HG02885 (cell line): ENCODE measurements around the gene SETBP1.

Experiments
- ATAC-seq: cut with Tn5 transposase; IDR thresholded peaks from one replicate; pipeline ENCODE4 v1.9.1; 2021; ENCODE audit warnings: mild to moderate bottlenecking; ENCODE audit not compliant: unreplicated experiment, poor library complexity

SETBP1 gene

DNA sequence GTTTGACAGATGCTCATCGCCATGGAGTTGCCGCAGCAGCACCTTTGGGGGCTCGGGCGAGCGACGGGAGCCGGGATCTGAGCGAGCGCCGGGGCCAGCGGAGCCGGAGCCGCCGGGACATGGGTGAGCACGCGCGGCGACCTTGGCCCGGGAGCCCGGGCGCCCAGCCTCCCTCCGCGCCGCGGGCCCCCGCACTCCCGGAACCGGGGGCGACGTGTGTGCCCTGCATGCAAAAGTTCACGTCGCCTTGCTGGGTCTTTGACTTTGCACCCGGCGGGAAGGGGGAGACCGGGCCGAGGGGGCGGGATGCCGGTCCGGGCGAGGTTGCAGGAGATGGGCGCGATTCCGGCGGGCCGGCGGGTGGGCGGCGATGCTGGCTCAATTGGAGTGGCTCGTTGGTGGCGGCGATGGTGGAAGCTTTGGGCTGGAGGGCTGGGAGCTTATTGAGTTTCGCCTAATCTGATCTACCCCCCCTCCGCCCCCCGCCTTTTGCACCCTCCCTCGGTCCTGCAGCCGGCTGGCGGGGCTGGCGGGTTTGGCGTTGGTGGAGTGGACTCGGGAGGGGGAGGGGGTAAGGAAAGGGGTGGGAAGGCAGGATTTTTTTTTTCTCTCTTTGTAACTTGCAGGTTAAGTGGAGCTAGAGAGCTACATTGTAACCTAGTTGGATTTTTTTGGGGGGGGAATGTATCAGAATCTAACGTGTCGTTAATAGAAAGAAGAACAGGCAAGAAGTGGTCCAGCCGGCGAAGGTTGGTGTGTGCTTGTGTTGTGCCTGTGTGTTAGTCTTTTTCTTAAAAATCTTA is at the start of gene SETBP1:
TSS of gene SETBP1 (plus strand) at position 616 of the 803 bp plus-strand sequence. CDS start 20,459 bp downstream, outside the sequence.
- peak; percentile 31 for ATAC-seq

- no peak for ATAC-seq
Observed at GRCh38 chr18:44632469-44633145, 48.1 kb upstream of the SETBP1 start.

GRCh38 chr18:44635546-44635945 is 45.1 kb upstream of the SETBP1 start:
- no peak for ATAC-seq

- peak; percentile 87 for ATAC-seq
Observed at GRCh38 chr18:44636241-44636640, 44.4 kb upstream of the SETBP1 start.

GRCh38 chr18:44637210-44638033 is 43.3 kb upstream of the SETBP1 start:
- ATAC-seq, result peak; percentile 38

DNA sequence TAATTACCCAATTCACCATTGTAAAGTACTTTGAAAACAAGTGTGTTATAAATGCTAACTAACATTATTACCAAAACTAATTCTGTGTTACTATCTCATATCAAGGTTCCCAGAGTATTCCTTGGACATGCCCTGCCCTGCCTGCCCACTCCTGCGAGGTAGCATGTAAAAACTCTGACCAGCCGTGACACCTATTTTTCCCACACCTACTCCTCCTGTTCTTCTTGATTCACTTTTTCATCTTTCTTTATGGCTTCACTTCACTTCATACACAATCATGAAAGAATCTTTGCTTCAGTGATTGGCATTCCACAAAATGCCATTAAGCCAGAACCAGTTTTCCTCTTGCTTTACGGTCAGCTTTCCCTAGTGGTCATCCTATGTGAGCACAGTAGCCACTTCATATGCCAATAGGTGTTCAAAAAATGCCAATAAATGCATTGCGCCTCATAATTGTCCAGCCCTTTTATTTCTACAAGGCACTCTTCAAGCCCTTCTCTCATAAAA is 42.6 kb upstream of the SETBP1 start:
- ATAC-seq, result no peak

GRCh38 chr18:44638811-44639210 is 41.9 kb upstream of the SETBP1 start:
- ATAC-seq, result no peak

DNA sequence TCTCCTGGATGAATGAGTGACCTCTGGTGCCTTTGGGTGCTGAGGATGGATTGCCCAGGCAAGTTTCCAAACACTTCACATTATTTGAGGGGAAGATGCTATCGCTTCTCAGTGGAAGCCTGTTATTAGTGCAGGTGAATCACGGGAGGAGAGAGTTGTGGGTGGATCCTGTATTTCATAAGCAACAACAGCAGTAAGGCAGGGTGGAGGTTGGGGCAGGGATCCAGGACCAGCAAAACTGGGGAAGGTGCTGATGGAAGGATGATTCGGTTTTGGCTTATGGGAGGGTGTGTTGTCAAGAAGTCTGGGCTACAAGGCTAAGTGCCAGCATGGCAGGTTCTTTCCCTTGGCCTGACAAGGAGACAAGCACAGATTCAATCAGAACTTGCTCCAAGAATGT is 37.7 kb upstream of the SETBP1 start:
- no peak for ATAC-seq

DNA sequence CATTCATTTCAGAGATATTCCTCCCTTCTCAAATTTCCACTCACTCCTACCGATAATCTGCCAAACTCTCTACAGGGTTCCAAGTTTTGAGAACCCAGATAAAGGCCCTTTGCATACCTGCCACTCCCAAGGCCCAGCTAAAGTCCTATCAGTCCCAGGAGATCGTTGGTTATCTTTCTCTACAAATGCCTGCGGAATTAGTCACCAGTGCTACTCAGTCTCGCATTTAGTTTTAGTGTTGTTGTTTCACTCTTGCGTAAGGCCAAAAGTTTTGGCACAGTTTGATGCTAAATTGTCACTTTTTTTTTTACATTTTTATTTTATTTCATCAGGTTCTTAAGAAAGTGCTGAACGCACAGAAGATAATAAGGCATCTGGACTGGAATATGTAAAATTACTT is 29.2 kb upstream of the SETBP1 start:
- no peak for ATAC-seq

GRCh38 chr18:44651918-44652572 is 28.6 kb upstream of the SETBP1 start:
- no peak for ATAC-seq

GRCh38 chr18:44652722-44653121 is 28.0 kb upstream of the SETBP1 start:
- no peak for ATAC-seq

- ATAC-seq, result no peak
Observed at GRCh38 chr18:44654573-44654972, 26.1 kb upstream of the SETBP1 start.

DNA sequence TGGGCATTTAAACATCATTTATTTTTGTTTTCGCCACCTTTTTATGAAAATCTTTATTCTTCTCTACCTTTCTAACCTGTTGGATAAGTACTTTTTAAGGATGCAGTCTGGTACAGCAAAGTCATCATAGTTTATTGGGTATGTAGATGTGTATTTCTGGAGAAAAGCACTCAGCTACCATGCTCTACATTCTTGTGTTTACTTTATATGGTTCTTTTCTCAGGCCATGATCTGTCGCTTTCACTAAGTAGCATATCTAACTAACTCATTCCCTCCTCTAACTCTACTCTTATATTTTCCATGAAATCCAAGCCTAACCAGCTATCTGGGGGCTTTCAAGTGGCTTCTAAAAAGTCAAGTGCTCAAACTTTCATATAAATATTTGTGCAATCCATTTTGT is 25.3 kb upstream of the SETBP1 start:
- ATAC-seq, result no peak

GRCh38 chr18:44659771-44660170 is 20.9 kb upstream of the SETBP1 start:
- no peak for ATAC-seq

DNA sequence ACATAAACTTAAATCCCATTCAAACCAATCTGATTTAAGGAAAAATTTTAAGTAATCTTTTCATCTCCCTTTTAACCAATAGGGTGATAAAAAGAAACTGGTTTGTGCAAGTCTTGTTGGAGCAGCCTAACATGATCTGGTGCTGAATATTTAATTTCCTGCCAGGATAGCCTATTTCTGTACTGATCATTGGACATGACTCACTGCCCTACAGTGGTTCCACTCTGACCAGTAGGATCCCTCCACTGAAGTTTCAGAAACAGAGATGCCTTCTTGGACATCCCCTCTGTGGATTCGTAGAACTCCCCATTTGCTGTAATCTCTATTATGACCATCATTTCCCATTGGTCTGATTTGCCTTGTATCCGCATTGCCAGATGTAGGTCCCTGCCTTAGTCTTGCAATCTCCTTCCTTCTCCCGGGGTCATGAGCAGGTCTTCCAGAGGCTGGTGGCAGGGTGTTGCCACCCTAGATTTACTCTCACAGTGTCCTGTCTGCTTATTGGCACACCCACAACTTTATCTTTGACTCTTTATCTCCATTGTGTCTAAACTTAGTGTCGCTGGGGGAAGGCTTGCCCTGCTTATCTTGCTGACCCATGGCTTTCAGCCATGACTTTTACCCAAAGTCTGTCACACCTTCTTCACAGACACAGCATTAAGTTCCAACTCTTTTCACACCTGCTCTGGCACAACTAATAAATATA is 12.3 kb upstream of the SETBP1 start:
- ATAC-seq, result no peak

- ATAC-seq, result no peak
Observed at GRCh38 chr18:44671914-44672313, 8.8 kb upstream of the SETBP1 start.

GRCh38 chr18:44672506-44672905 is 8.2 kb upstream of the SETBP1 start:
- ATAC-seq, result no peak

DNA sequence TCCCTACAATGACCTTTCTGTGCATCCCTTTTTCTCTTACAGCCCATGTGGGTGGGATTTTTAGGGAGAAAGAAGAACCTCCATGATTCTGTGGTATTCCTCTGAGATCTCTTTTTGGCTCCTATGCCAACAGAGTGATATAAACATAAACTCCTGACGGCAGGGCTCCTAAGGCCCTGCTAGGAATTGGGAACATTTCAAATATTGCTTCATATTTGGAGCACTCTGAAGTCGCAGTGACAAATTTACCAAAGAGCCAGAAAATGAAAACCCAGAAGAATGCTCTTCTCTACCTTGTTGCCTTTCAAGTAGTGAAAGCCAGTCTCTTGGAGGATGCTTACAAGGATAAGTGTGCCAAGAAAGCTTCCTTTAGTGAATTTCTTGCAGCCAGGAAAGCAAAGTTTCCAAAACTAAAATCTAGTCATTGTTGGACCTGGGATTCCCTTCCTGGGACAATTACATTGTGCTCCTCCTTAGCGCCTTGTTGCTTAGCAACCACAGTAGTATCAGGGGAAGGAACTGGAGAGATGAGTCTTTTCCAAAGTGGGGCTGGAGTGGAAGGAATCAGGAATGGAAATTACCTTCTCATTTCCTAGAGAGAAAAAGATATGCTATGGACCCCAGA is 7.3 kb upstream of the SETBP1 start:
- ATAC-seq, result no peak

DNA sequence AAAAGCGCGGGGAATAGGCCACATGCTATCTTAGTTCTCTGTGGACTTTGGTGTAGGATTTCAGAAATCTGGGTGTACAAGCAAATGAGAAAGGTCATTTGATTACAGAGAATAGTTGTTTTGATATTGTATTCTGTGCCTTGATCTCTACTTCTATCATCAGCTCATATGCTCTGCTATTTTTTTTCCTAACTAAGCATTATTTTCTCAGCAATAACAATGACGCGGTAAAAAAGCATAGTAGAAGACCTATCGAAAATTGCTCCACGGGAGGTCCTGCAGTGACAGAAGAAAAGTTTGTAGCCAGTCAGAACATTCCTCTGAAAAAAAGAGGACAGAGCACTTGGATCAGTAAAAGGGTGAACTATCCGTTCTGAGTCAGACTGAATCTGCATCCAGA is 2.8 kb upstream of the SETBP1 start:
- no peak for ATAC-seq
